HepG2 (cell line): ENCODE measurements around the gene ZBP1. TPM values are rescaled to one million over a fixed set of nuclear protein-coding genes. Genes with fewer than 3 reads are reported as not detected.

Source experiments
- ASH2L ChIP-seq: fragments of 300-600, 200-600 bp; sonication (generic); IDR thresholded peaks from 2 replicates; pipeline ENCODE4 v1.7.0; 2017; ENCODE audit warnings: low read depth, mild to moderate bottlenecking, moderate library complexity, mixed read lengths, low read length; ENCODE audit not compliant: insufficient read length
- CBX2 ChIP-seq, 2 experiments: fragments of 200-600 bp in 1 of 2; sonication (generic); formaldehyde crosslinking in 1 of 2; IDR thresholded peaks; 2 replicates each; pipeline versions ENCODE4 v1.7.0 to v1.8.1; 2018 to 2022; ENCODE audit warnings: low read depth in 2 of 2, low read length in 1 of 2, mild to moderate bottlenecking in 1 of 2, missing genetic modification reagents in 1 of 2
- KDM5B ChIP-seq: sonication (generic); formaldehyde crosslinking; IDR thresholded peaks from 2 replicates; pipeline ENCODE4 v1.4.0; 2020; ENCODE audit warnings: missing genetic modification reagents, mild to moderate bottlenecking, borderline replicate concordance
- MEIS2 ChIP-seq: sonication (generic); formaldehyde crosslinking; IDR thresholded peaks from 2 replicates; pipeline ENCODE4 v1.9.0; 2021; ENCODE audit warnings: mild to moderate bottlenecking, missing genetic modification reagents
- NR2F6 ChIP-seq, 2 experiments: IDR thresholded peaks; 2 replicates each; pipeline ENCODE4 v1.6.1; 2016; ENCODE audit warnings: antibody characterized with exemption in 1 of 2, mild to moderate bottlenecking in 1 of 2
- SMARCC2 ChIP-seq: fragments of 450-650 bp; IDR thresholded peaks from 2 replicates; pipeline ENCODE4 v1.6.1; 2017; ENCODE audit warnings: antibody characterized with exemption, mild to moderate bottlenecking
- ZEB1 ChIP-seq: IDR thresholded peaks from 2 replicates; pipeline ENCODE4 v1.6.1; 2012; ENCODE audit warnings: mild to moderate bottlenecking, low read depth, inconsistent platforms; ENCODE audit not compliant: insufficient replicate concordance
- polyA plus RNA-seq, 8 experiments: library from polyadenylated mRNA; depleted of rRNA in 3 of 8; stranded (reverse) in 7 of 8; unstranded in 1 of 8; fragments of >200 nt; fragmentation: Illumina TruSeq in 4 of 8; extraction: Trizol in 4 of 8; gene quantifications; 2 replicates each; pipeline versions ENCODE4 v1.2.1 to v1.2.3, GENCODE V29; 2011 to 2016; ENCODE audit warnings: low read depth in 4 of 8, missing spikeins in 1 of 8, mixed read lengths in 1 of 8; ENCODE audit not compliant: insufficient read depth in 1 of 8
- total RNA-seq, 5 experiments: library from RNA; depleted of rRNA; stranded (reverse); fragments of >200 nt; fragmentation: Illumina TruSeq; extraction: Trizol; gene quantifications; 2 replicates each; pipeline ENCODE4 v1.2.3, GENCODE V29; 2016; ENCODE audit warnings: low read depth in 1 of 5
- TF ChIP-seq, protein P1 (sequence below): sonication (generic); formaldehyde crosslinking; IDR thresholded peaks from 2 replicates; pipeline ENCODE4 v1.4.0; 2020; ENCODE audit warnings: mild to moderate bottlenecking, low read depth, missing genetic modification reagents
- TF ChIP-seq, protein P2 (sequence below), 2 experiments: sonication (generic) in 1 of 2; formaldehyde crosslinking in 1 of 2; IDR thresholded peaks; 2 replicates each; pipeline versions ENCODE4 v1.6.1 to v1.9.0; 2014 to 2022; ENCODE audit warnings: antibody characterized with exemption in 1 of 2, borderline replicate concordance in 1 of 2, inconsistent platforms in 1 of 2, low read depth in 1 of 2, missing genetic modification reagents in 1 of 2
- TF ChIP-seq, protein P3 (sequence below): IDR thresholded peaks from 2 replicates; pipeline ENCODE4 v1.6.1; 2016; ENCODE audit warnings: low read depth, control low read depth
- TF ChIP-seq, protein P4 (sequence below): sonication (generic); formaldehyde crosslinking; IDR thresholded peaks from 2 replicates; pipeline ENCODE4 v1.9.0; 2022; ENCODE audit warnings: low read depth, missing genetic modification reagents
- TF ChIP-seq, protein P5 (sequence below): sonication (generic); formaldehyde crosslinking; IDR thresholded peaks from 2 replicates; pipeline ENCODE4 v1.8.0; 2022; ENCODE audit warnings: missing genetic modification reagents, mild to moderate bottlenecking, moderate library complexity, borderline replicate concordance

The ZBP1 gene
- total and polyA plus RNA-seq, 2 of the 13 experiments (the other 11 are each of a cell fraction or from before 2014, with no cell fraction given): not detected

DNA sequence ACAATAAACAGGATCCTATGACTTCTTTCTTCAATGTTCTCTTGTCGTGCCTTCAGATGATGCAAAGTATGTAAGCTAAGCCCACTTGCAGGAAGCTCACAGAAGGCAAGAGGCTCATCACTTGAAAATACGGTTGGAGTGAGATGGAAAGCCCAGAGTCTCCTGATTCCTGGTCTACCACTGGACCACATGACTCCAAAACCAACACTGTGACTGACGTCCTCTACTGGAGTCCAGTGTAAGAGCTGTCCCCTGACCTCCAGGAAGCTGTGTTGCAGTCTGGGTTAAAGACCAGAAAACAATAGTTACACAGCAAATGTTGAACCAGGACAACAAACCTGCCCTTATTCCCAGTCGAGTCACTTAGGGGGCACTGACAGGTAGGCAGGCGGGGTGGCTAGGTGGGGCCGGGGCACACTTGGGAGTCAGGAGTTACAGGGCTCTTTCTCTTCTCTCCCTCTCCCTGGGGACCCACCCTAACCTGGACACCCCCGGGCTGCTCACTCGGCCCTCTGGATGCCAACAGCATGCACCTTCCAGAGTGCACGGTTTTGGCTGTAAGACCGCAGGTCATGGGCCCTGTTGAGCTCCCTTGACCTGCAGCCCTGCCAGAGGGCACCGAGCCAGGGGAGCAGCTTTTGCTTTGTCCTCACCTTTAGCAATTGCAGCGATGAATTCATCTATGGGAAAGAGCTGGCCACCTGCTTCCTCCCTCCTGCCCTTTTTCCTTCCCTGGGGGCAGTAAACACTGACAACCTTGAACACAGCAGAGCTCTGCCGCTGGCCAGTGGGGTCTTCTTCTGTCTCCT is 51.9 kb downstream of the ZBP1 start (continued):
- TF ChIP-seq, protein P1, sequence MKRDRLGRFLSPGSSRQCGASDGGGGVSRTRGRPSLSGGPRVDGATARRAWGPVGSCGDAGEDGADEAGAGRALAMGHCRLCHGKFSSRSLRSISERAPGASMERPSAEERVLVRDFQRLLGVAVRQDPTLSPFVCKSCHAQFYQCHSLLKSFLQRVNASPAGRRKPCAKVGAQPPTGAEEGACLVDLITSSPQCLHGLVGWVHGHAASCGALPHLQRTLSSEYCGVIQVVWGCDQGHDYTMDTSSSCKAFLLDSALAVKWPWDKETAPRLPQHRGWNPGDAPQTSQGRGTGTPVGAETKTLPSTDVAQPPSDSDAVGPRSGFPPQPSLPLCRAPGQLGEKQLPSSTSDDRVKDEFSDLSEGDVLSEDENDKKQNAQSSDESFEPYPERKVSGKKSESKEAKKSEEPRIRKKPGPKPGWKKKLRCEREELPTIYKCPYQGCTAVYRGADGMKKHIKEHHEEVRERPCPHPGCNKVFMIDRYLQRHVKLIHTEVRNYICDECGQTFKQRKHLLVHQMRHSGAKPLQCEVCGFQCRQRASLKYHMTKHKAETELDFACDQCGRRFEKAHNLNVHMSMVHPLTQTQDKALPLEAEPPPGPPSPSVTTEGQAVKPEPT: 0 out of 2 replicates have a peak, but pooled peaks have one; percentile 32
- TF ChIP-seq CBX2 (IDR thresholded peaks at IDR 0.05; ENCODE audit: low read depth, low read length) (peak; percentile 55; the same call in 1 of the 2 replicates), CBX2 (CRISPR knock-in tag; IDR thresholded peaks at IDR 0.05; ENCODE audit: low read depth) (no peak), ZEB1 (peak; percentile 93), ASH2L (peak; percentile 44), KDM5B (CRISPR knock-in tag) (no peak), SMARCC2 (no peak), NR2F6 (IDR thresholded peaks at IDR 0.05) (peak; percentile 62), NR2F6 (CRISPR knock-in tag; IDR thresholded peaks at IDR 0.05) (peak; percentile 73), MEIS2 (0 out of 2 replicates have a peak, but pooled peaks have one; percentile 54)
- TF ChIP-seq, protein P2, sequence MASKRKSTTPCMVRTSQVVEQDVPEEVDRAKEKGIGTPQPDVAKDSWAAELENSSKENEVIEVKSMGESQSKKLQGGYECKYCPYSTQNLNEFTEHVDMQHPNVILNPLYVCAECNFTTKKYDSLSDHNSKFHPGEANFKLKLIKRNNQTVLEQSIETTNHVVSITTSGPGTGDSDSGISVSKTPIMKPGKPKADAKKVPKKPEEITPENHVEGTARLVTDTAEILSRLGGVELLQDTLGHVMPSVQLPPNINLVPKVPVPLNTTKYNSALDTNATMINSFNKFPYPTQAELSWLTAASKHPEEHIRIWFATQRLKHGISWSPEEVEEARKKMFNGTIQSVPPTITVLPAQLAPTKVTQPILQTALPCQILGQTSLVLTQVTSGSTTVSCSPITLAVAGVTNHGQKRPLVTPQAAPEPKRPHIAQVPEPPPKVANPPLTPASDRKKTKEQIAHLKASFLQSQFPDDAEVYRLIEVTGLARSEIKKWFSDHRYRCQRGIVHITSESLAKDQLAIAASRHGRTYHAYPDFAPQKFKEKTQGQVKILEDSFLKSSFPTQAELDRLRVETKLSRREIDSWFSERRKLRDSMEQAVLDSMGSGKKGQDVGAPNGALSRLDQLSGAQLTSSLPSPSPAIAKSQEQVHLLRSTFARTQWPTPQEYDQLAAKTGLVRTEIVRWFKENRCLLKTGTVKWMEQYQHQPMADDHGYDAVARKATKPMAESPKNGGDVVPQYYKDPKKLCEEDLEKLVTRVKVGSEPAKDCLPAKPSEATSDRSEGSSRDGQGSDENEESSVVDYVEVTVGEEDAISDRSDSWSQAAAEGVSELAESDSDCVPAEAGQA (IDR thresholded peaks at IDR 0.05; ENCODE audit: low read depth): 0 out of 2 replicates have a peak, but pooled peaks have one; percentile 62
- TF ChIP-seq, protein P2 (CRISPR knock-in tag; IDR thresholded peaks at IDR 0.05; ENCODE audit: borderline replicate concordance): no peak
- TF ChIP-seq, protein P3, sequence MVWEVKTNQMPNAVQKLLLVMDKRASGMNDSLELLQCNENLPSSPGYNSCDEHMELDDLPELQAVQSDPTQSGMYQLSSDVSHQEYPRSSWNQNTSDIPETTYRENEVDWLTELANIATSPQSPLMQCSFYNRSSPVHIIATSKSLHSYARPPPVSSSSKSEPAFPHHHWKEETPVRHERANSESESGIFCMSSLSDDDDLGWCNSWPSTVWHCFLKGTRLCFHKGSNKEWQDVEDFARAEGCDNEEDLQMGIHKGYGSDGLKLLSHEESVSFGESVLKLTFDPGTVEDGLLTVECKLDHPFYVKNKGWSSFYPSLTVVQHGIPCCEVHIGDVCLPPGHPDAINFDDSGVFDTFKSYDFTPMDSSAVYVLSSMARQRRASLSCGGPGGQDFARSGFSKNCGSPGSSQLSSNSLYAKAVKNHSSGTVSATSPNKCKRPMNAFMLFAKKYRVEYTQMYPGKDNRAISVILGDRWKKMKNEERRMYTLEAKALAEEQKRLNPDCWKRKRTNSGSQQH: peak; percentile 78
- TF ChIP-seq, protein P4, sequence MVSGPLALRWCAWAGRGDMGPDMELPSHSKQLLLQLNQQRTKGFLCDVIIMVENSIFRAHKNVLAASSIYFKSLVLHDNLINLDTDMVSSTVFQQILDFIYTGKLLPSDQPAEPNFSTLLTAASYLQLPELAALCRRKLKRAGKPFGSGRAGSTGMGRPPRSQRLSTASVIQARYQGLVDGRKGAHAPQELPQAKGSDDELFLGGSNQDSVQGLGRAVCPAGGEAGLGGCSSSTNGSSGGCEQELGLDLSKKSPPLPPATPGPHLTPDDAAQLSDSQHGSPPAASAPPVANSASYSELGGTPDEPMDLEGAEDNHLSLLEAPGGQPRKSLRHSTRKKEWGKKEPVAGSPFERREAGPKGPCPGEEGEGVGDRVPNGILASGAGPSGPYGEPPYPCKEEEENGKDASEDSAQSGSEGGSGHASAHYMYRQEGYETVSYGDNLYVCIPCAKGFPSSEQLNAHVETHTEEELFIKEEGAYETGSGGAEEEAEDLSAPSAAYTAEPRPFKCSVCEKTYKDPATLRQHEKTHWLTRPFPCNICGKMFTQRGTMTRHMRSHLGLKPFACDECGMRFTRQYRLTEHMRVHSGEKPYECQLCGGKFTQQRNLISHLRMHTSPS (CRISPR knock-in tag): peak; percentile 70; the same call in 1 of the 2 replicates
- TF ChIP-seq, protein P5, sequence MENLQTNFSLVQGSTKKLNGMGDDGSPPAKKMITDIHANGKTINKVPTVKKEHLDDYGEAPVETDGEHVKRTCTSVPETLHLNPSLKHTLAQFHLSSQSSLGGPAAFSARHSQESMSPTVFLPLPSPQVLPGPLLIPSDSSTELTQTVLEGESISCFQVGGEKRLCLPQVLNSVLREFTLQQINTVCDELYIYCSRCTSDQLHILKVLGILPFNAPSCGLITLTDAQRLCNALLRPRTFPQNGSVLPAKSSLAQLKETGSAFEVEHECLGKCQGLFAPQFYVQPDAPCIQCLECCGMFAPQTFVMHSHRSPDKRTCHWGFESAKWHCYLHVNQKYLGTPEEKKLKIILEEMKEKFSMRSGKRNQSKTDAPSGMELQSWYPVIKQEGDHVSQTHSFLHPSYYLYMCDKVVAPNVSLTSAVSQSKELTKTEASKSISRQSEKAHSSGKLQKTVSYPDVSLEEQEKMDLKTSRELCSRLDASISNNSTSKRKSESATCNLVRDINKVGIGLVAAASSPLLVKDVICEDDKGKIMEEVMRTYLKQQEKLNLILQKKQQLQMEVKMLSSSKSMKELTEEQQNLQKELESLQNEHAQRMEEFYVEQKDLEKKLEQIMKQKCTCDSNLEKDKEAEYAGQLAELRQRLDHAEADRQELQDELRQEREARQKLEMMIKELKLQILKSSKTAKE: 0 out of 2 replicates have a peak, but pooled peaks have one; percentile 54
